HG02678 (cell line): ENCODE measurements around the gene TRIM6.
"Not testable (repeated sequence)": the region's sequence is repeated elsewhere in the genome, so short reads cannot be mapped to it uniquely, and the experiment has no call there.

Source experiments
- ATAC-seq: cut with Tn5 transposase; IDR thresholded peaks from one replicate; pipeline ENCODE4 v1.9.1; 2021; ENCODE audit warnings: mild to moderate bottlenecking, moderate library complexity; ENCODE audit not compliant: unreplicated experiment

TRIM6 gene

DNA sequence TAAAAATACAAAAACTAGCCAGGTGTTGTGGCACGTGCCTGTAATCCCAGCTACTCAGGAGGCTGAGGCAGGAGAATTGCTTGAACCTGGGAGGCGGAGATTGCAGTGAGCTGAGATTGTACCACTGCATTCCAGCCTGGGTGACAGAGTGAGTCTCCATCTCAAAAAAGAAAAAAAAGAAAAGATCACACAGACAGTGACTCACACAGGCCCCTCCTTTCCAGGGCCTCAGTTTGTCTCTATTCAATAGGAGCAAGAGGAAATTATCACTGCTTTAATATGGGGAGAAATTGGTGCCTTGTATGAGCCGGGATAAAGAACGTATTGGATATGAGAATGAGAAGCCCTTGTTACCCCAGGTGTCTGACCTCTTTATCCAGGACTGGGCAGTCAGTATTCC lies 6.4 kb downstream of the TRIM6 start:
- not testable (repeated sequence) for ATAC-seq

DNA sequence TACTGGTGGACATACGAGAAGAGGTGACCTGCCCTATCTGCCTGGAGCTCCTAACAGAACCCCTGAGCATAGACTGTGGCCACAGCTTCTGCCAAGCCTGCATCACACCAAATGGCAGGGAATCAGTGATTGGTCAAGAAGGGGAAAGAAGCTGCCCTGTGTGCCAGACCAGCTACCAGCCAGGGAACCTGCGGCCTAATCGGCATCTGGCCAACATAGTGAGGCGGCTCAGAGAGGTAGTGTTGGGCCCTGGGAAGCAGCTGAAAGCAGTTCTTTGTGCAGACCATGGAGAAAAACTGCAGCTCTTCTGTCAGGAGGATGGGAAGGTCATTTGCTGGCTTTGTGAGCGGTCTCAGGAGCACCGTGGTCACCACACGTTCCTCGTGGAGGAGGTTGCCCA lies 6.9 kb downstream of the TRIM6 start:
- ATAC-seq = no peak

DNA sequence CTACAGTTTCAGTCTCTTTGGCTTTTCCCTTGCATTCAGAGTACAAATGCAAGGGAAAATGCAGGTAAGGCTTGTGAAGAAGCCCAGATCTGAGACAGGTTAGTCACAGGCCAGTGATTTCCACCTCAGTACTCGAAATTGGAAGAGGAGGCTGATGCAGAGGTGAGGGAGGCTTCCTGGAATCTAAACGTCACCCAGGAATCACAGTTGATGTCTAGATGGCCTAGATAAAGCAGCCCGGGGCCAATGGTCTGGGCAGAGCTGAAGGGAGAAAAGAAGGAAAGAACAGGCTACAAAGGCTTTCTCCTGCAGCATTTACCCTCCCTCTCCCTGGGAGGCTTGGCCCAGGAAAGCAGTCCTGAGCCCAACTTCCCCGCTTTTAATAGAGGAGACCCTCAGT lies 8.5 kb downstream of the TRIM6 start:
- ATAC-seq = no peak

DNA sequence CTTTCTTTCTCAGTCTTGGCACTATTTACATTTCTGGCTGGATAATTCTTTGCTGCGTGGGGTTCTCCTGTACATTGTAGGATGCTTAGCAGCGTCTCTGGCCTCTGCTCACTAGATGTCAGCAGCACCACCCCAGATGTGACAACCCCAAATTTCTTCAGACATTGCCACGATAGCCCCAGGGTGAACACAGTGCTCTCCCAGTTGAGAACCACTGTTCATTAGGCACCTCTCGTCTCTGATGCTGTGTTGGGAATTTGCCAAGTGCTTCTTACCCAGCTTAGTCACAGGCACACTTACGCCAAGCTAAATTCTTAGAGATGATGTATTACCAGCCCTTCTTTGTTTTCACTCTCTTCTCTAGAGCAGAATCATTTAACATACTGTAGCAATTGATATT lies 9.4 kb downstream of the TRIM6 start:
- ATAC-seq = no peak

DNA sequence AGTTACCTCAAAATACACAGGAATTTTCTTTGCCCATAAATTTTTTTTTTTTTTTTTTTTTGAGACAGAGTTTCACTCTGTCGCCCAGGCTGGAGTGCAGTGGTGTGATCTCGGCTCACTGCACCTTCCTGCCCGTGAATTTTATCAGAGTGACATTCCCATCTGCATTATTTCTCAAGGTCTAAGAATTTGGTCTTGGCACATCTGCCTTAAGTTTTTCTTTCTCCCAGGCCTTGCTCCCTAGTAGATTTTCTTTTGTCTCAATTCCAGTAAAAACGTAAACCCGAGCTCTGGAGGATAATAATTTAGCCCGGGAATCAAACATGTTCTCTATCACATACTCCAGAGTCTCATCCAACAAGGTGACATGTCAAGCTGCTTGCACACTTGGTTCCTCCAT lies 12.4 kb downstream of the TRIM6 start:
- no peak for ATAC-seq

DNA sequence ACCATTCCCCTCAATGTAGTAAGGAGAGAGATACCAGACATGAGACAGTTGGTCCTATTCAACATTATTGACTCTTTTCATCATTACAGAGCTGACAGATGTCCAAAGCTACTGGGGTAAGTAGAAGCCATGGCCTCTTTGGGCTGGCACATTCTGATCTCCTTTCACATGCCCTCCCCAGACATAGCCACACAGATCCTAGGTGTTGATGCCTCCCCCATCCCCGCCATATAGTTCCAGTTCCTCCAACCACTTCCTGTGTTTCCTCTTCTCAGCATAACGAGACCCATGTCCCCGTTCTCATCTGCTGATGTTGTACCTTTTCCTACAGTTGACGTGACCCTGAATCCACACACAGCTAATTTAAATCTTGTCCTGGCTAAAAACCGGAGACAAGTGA lies 14.0 kb downstream of the TRIM6 start:
- ATAC-seq = no peak

DNA sequence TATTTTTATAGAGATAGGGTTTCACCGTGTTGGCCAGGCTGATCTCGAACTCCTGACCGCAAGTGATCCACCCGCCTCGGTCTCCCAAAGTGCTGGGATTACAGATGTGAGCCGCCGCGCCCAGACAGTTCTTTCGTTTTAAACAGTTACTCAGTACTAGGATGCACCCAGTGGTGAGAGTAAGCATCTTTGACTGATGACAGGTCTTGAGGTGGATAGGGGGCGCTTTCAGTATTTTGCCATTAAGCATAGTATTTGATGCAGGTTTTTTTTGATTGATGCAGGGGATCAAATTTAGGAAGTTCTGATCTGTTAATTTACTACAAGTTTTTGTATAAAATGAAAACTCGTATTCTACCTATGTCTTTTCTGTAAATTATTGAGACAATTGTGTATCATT lies 15.2 kb downstream of the TRIM6 start:
- ATAC-seq = no peak

DNA sequence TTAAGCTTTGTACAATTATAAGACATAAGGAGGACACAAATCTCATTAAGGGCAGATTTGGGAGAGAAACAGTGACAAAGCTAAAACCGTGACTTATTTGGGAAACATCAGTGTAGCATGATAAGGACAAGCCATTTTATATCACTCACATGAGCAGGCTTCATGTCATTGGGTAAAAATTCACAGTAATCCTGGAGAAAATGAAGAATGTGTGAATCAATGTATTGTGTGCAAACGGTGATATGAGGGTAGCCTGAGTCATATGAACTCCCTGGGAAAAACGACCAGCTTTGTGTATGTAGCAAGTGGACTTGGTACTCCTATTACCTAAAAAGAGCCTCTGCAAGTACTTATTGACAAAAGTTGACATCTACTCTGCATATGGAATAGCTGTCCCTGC lies 22.4 kb downstream of the TRIM6 start:
- no peak for ATAC-seq

DNA sequence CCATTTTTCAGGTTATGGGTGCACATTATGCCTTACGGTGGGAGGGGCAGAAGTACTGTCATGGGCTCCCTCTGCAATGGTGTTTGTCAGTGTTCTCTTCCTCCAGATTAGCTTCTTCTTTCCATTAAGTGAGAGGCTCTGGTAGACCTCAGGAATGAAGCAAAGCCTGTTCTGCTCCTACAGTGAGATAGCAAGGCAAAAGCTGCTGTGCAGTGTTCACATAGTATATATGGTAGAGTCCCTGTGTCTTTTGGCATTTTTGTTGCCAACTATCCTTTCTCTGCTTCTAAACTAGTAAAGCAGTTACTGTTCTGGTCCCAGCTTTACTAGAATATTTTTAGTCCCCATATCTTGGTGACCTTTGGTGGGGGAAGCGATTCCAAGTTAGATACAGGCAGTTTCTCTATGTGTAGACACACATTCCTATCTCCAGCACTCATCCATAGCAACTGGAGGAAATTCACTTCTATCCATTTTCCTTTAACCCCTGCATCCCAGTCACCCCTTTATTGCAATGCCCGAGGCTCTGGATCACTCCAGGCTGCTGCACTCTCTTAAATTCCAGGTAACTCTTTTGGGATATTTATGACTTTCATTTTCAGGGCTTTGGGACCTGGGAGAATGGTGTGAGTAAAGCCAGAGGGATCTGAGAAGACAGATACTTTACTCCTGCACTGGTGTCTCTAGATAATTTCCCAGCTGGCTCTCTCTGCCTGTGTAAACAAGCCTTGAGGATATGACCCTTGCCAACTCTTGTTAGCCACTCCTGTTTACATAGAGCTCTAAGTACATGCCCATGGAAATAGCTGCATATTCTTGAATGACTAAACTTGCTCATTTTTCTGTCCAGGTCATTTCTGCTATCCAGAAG lies 24.4 kb downstream of the TRIM6 start:
- no peak for ATAC-seq

DNA sequence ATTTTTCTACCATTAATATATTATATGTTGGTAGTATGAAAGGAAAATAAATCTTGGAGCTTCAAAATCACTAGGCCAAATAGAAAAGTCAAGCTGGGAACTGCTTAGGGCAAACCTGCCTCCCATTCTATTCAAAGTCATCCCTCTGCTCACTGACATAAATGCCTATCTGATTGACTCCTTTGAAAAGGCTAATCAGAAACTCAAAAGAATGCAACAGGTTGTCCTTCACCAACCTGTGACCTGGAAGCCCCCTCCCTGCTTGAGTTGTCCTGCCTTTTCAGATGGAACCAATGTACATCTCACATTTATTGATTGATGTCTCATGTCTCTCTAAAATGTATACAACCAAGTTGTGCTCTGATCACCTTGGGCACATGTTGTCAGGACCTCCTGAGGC lies 25.1 kb downstream of the TRIM6 start:
- no peak for ATAC-seq

DNA sequence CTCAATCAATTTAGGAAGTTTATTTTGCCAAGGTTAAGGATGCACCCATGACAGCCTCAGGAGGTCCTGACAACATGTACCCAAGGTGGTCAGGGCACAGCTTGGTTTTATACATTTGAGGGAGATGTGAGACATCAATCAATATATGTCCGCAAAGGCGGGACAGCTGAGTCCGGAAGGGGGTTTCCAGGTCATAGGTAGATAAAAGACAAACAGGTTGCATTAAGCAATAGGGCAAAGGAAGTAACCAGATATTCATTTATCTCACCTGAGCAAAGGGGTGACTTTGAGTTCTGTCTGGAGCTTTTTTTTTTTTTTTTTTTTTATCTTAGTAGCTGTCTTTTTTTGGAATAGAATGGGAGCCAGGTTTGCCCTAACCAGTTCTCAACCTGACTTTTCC lies 26.4 kb downstream of the TRIM6 start:
- ATAC-seq = no peak

DNA sequence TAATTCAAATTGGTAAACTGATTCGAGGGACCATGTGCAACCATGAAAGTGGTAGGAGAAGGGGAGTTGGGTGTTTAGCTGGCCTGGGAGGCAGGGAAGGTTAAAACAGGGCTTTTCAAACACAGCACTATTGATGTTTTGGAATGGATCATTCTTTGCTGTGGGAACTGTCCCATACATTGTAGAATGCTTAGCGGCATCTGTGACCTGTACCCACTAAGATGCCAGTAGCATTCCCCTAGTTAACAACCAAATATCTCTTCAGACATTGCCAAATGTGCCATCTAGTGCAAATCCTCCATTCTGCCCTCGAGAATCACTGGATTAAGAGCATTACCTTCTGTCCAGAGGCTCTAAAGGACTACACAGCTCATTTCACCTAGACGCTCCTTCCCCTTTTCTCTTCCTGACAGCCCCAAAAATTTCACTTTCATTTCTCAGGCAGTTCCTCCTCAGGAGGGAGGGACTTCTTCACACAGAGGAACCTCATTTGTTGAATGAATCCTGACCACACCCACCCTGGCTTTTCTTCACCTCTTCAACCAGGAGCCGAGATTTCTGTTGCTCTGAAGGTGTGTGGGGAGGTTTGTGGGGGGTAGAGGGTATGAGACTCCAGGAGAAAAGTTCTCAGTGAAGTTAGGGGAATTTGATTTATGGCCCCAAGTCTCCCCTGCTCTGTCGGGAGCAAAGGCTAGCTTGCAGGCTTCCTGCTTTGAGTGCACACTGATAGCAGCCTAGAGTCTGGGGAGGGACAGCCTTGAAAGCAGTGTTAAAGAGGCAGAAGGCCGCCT lies 28.2 kb downstream of the TRIM6 start, which contains the start of gene TRIM34:
Gene TRIM34, plus strand, starts transcription at position 513 of the 791 bp plus-strand sequence. CDS start 7,331 bp downstream, outside the sequence.
- peak; percentile 96 for ATAC-seq

DNA sequence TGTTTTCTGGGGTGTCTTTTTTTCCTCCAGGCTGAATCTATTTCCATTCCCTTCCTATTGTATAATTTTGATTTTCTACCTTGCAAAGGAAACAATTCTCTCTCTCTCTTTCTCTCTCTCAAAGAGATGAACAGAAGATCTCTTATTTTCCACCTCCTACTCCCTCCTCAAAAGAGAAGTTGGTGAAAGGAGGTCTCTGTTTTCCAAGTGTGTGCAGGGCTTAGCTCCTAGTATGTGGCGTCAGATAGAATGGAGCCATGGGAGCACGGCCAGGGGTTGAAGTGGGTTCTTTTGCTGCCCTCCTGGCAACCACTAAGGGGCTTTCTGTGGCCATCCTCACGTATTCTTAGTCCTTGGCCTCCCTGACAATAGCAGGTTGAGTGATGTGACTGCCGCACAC lies 28.8 kb downstream of the TRIM6 start:
- ATAC-seq = no peak

DNA sequence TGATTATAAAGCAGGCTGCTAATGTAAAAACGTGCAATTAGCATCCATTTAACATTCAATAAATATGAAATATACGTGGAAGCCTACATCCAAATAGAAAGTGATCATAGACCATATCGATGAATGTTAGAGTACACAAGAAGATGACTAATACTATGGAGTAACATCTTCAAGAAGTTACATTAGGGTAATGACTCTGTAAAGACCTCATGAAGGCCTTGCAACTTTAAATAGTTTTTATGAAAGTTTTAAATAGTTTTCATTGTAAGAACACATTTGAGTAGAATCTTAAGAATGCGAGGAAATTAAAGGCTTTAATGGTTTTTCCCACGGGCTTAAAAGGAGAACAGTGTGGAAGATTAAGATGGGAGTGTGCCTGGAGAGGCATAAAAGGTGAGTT lies 29.8 kb downstream of the TRIM6 start:
- no peak for ATAC-seq

DNA sequence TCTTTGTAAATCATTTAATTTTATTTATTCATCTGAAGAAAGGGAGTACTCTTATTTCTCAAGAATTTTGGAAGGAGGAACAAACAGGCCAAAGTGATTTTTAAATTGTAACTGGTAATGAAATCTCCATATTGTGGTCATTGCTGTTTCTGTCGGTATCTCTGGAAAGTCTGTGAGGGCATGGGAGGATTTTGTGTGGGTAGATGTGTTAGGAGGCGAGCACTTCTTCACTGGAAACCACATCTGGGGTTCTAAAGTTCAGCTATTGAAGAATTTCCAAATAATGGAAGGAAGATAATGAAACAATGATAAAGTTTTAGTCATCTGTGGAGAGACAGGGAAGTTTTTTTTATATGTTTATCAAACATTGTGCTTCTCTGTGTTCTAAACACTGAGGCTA lies 35.0 kb downstream of the TRIM6 start:
- no peak for ATAC-seq

DNA sequence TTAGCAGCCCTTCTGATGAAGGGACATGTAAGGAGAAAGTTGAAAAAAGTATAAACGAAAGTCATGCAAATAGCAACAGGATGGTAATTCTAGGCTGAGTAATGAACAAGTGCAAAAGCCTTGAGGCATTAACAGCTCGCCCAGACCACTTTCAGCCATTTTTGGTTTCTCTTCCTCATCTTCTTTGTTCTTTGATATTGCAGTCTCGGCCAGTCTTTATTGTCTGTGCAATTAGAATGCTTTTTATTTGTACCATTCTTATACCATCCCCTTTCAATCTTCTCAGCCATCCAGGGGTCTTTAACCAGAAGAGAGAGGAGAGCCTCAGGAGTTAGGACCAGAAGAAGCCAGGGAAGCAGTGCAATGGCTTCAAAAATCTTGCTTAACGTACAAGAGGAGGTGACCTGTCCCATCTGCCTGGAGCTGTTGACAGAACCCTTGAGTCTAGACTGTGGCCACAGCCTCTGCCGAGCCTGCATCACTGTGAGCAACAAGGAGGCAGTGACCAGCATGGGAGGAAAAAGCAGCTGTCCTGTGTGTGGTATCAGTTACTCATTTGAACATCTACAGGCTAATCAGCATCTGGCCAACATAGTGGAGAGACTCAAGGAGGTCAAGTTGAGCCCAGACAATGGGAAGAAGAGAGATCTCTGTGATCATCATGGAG lies 35.7 kb downstream of the TRIM6 start:
- peak; percentile 94 for ATAC-seq

DNA sequence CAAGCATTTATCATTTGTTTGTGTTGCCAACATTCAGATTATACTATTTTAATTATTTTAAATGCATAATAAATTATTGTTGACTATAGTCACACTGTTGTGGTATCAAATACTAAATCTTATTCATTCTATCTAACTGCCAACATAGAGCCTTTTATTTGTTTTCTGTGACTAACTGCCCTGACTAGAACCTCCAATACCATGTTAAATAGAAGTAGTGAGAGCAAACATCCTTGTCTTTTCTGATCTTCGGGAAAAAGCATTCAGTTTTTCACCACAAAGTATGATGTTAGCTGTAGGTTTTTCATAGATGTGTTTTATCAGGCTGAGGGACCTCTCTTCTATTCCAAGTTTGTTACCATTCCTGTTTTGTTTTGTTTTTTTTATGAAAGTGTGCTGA lies 43.5 kb downstream of the TRIM6 start:
- ATAC-seq = no peak

DNA sequence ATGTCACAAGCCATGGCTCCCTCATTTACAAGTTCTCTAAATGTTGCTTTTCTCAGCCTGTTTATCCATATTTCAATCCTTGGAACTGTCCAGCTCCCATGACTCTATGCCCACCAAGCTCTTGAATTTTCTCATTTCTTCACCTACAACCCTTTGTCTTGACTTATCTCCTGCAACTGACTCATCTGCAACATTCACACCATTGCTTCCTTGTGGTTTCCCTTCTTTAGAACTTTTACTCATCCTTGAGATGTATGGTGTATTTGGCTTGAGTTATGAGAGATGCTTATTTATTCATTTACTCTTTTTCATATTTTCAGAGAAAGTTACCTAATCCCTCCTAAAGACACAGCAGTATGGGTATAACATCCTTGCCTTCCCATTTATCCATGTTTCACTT lies 47.1 kb downstream of the TRIM6 start:
- ATAC-seq = no peak

DNA sequence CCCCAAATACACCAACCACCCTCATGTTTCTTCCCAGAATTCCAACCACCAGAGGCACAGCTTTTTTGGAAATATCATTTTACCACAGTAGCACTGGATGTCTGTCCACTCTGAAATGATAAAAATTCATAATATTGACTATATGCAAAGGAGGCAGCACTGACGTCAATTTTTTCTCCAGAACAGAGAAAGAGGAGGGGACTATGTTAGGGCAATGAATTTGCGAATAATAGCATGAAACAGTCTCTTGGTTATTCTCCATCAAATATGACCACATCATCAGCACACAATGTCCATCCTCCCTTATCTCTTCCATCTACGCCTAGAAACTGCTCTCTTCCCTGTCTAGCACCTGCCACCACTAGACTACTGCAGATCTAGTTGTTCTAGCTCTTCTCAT lies 49.7 kb downstream of the TRIM6 start:
- no peak for ATAC-seq

DNA sequence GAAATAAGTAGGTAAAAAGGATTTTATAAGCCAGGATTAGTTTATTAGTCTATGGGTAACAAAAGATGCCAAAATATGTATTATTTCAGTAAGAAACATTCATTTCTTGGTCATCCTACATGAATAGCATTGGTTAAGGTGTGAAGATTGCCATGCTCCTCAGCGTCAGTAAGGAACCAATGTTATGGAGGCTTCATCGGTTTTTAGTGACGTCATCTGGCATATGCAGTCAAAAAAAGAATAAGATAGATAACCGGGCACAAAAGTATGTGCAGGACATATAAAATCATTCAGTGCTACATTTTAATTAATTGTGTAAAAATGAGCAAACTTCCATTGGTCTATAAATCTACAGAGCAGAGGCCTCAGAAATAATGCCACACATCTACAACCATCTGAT lies 59.0 kb downstream of the TRIM6 start:
- no peak for ATAC-seq

DNA sequence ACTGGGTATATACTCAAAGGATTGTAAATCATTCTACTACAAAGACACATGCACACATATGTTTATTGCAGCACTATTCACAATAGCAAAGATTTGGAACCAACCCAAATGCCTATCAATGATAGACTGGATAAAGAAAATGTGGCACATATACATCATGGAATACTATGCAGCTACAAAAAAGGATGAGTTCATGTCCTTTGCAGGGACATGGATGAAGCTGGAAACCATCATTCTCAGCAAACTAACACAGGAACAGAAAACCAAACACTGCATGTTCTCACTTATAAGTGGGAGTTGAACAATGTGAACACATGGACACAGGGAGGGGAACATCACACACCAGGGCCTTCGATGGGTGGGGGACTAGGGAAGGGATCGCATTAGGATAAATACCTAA lies 60.5 kb downstream of the TRIM6 start:
- ATAC-seq = not testable (repeated sequence)

DNA sequence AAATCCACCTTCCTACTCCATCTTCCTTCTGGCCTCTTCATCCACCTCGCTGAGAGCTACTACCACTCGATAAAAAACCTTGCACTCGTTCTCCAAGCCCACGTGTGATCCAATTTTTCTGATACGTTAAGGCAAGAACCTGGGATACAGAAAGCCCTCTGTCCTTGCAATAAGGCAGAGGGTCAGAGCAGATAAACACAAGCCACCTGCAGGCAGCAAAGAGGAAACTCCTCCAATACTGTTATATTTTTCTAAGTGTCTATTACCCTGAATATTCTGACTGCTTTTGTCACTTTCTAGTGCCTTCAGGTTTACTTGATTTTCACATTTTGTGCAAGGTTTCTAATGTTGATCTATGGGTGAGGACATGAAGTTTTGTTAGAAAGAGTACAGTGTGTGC lies 61.9 kb downstream of the TRIM6 start:
- no peak for ATAC-seq
